Activated CD4-positive, alpha-beta T cell treated with anti-CD3 and anti-CD28 coated beads for 48 hours (primary cell): Measurements from ENCODE around the gene CPED1.
"Not testable (repeated sequence)": the region's sequence is repeated elsewhere in the genome, so short reads cannot be mapped to it uniquely, and the experiment has no call there.

Experiments used
- DNase-seq: peaks from one replicate; pipeline ENCODE4 v3.0.0-alpha.2; 2020

CPED1 gene

DNA sequence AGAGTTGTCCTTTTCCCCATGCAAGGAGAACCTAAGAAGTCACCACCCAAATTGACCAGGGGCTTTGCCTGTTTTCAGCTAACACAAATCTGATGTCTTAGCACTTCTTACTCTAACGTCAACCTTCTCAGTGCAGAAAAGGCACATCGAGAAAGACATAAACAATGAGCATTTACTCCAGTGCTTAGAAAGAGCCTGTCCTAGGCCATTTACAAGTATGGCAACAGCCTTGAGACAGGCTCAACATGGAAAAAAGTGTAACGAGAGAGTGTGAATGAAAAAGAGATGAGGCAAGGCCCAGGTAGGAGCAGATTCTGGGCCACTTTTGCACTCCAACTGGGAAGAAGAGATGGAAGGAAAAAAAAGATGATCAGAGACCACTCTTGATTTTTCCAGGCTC is 54.4 kb downstream of the CPED1 start:
- no peak for DNase-seq

DNA sequence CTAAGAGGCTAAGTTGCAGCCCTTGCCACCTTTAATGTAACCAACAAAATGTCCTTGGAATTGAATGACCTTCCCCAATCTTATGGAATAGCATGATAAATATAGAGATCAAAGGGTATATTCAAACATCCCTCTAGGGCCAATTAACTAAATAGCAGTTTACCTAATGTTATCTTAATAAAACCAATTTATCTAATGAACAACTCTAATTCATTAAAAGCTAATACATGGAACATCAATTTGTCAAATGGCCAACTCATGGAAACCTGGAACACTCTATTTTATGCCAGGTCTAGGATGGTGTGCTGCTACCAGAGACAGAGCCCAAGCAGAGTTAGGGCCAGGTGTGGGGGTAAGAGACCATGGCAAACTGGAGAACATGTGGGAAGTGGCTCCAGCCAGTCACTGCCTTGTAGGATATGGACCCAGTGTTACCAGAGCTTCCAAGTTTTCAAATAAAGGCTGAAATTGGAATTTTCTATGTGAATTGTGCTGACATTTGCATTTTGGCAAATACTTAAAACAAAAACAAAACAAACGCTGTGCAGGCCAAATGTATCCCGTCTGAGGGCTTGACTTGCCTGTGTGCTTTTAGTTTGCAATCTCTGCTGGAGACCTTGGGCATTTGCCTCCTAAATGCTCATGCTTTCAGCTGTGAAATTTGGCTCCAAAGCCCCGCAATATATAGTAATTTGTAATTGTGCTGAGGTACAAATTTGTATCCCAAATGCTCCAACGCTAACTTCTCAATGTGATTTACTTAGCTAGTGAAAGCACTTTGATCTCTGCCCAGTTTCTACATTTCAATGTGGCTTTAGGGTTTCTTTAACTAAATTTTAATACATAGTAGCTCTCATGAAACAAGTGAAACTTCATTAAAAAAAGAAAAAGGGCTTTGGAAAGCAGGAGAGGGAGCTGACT is 55.1 kb downstream of the CPED1 start:
- no peak for DNase-seq

DNA sequence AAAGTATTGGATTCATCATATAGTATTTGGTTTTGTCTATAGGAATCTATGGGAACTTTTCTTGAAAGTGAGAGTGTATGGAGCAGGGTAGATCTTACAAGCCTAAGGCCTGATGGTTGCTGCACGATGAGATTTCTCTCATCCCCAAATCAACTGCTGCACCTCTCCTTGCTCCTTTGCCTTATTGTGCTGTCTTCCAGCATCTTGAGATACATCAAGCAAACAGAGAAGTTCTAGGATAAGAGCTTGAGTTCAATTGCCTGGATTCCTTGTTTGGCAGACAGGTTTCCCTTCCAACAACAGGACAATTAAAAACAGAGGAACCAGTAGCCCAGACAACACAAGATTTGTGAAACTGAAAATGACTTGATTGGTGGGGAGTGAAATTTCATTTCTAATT is 56.6 kb downstream of the CPED1 start:
- no peak for DNase-seq

DNA sequence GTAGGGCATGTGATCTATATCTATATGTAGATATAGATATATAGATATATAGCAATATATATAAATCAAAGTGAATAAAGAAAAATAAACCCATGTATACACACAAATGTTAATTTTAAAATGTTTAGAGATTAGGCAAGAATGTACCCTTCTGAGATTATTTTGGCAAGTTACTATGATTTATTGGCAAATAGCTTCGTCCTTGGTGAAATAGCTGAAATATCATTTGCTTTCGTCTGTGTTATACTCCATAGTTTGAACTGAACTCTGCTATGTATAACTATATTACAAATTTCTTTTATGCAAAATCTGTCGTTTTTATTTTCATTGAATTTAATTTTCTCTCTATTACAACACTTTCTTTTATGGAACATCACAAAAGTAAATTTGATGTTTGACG is 57.5 kb downstream of the CPED1 start:
- DNase-seq: no peak

DNA sequence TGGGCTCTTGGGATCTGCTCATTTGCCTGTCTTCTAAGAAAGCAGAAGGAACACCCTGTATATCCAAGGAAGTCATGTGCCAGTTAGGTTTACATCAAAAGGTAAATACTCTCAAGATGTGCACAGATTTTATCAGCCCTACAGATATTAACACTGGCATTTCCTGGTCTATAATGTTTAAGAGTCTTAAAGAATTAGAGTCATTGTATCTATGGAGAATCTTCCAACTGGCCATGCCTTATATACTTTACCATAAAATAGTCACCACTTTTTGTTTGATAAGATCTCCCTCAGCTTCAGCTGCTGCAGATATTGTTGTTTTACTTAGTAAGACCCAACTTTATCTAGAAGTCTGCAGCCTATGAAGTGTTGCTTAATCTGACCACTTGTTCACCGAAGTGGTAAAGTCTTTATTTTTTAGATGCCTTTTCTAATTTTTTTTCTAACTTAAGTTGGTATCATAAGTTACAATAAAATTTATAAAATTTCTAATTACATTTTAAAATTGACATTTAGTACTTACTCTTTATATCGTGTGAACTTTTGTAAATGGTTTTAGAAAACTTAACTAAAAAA is 58.5 kb downstream of the CPED1 start:
- no peak for DNase-seq

DNA sequence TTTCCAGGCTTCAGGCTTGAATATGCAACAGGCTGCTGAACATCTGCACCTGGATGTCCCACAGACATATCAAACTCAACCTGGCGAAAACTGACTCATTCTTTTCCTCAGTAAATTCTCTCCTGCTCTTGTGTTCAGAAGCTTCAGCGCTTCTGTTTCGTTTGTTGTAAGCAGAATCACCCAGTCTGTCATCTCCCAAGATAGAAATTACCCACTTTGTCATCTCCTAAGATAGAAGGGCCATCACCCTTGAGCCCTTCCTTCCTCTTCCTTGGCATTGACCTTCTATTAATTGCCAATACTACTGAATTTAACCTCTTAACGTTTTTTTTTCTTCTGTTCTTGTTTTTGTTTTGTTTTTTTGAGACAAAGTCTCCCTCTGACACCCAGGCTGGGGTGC is 59.7 kb downstream of the CPED1 start:
- no peak for DNase-seq

DNA sequence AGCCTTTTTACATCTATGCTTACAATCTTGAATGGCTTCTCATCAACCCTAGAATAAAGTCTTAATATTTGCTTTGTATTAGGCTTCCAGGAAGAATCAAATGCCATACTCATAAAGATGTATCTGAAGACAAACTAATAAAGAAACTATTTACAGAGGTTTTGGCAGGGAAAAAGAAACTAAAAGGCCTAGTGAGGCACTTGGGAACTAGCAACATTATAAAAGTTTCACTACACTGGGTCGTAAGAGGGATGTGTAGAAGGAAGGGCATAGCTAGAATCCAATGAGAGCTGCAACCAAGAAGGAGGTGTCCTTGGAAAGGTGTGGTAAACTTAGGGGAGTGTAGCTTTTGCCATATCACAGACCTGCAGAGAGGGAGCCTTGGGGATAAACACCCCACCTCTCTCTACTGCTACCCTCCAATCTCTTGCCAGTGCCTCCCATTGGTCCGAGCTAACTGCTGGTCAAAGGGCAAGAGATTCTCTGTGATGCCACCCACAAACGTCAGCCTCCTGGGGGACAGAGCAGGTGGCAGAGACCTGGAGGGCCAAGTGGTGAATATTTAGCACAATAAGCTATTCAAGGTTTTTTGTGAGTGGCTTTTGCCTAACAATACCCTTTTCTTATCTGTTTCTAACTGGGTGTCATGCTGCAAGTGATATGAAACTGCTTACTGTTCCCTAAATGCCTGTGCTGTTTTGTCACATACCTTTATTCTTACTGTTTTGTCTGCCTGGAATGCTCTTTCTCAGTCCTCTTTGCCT is 60.7 kb downstream of the CPED1 start:
- no peak for DNase-seq

DNA sequence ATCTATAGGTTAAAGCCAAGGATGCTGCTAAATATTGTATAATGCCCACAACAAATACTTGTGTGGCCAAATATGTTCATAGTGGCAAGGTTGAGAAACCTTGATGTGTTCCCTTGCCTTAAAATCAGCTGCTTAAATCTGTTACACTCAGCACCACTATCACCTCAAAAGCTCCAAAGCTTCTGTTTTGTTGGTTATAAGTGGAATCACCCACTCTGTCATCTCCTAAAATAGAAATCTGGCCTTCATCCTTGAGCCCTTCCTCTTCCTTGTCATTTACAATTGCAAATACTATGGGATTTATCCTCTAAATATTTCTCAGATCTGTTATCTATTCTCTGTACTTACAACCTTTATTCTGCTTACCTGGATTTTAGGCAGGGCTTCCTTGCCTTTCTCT is 61.4 kb downstream of the CPED1 start:
- no peak for DNase-seq

DNA sequence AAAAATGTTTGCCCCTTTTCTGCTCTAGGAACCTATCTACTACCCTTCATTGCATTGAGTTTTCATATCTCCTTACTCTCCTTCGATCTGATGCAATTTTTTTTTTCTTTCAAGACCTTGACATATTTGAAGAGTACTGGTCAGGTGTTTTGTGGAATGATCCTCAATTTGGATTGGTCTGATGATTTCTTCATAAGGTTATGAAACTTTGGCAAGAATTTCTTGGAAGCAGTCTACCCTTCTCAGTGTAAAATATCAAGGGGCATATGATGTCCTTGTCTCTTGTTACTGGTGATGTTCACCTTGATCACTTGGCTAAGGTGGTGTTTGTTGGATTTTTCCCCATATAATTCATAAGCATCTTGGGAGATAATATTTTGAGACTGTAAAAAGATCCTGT is 64.7 kb downstream of the CPED1 start:
- no peak for DNase-seq

DNA sequence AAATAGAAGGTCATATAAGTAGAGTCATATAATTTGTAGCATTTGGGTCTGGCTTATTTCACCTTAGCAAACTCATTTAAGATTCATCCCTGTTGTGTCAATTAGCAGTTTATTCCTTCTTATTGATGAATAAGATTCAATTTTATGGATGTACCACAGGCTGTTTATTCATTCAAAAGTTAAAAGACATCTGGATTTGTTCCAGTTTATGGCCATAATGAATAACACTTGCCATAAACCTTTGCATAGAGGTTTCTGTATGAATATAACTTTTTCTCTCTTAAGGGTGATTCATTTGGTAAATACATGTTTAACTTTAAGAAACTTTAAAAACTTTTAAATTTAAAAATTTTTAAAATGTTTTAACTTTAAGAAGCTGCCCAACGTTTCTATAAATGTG is 66.4 kb downstream of the CPED1 start:
- no peak for DNase-seq

DNA sequence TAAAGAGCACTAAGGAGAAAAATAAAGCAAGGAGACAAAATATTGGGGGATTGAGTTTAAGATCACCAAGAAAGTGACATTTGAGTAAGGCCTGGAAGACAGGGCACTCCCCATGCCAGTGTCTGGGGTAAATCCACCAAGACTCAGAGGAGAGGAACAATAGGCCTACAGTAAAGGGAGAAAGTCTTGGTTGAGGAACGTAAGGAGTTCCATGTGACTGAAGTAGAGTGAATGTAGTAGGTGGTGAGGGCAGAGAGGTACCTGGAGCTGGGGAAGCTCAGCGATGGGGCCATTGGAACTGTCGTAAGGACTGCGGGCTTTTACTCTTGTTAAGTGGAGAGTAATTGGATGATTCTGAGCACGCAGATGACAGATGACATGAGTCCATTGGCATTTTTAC is 69.4 kb downstream of the CPED1 start:
- DNase-seq: no peak

DNA sequence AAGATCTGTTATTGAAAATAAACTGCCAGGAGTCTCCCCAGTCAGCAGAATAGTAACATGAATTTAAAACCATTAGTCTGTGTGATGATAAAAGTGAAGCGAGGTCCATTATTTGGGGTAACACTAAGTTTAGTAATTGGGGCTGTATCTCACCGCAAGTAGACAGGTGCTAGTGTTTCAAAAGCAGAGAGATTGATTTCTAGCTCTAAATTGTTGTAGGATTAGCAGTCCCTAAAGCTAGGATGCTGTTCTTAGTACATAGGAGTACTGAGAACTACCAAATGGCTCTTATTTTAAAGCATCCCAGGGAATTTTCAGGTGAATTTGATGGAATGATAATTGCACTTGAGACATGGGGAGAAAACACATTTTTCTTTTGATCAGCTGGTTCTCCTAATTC is 70.5 kb downstream of the CPED1 start:
- DNase-seq: no peak

DNA sequence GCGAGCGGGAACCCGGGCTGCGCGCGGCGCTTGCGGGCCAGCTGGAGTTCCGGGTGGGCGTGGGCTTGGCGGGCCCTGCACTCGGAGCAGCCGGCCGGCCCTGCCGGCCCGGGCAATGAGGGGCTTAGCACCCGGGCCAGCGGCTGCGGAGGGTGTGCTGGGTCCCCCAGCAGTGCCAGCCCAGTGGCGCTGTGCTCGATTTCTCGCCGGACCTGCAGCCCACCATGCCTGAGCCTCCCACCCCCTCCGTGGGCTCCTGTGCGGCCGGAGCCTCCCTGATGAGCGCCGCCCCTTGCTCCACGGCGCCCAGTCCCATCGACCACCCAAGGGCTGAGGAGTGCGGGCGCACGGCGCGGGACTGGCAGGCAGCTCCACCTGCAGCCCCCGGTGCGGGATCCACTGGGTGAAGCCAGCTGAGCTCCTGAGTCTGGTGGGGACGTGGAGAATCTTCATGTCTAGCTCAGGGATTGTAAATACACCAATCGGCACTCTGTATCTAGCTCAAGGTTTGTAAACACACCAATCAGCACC is 71.5 kb downstream of the CPED1 start:
- DNase-seq: not testable (repeated sequence)

DNA sequence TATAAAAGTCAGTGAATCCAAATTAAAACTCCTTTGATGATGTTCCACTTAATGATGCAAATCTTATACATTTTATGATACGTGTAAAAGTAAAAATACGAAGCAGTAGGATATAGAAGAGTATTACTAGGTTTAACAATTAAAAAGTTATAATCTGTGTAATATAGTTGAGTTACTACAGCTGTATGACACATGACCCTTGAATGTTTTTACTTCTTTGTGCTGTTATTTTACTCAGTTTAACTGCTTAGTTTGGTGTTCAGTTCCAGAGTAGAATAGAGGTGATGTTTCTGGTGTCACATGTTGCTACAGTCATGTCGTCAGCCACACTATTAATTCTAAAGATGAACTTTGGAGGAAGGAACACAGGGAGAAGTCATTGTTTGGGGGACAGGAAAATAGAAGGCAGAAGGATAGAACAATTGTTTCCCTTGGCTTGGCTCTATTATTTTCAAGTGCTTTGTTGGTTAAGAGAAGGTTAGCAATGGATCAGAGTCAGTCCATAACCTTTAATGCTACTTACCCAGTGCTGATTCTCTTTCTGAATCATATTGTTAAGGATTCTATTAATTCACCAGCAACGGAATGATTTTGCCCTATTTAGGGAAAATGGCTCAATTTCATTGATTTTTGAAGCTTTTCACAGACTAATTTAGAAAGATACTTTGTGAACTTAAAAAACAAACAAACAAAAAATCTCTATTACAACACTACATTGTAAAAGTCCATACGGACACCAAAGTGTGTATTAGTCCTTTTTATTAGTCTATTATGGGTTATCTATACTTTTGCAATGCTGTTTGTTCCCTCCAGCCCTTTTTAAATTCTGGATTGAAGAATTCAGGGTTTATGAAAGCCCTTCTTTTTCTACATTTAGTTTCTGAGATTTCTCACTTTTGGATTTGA is 73.4 kb downstream of the CPED1 start:
- no peak for DNase-seq

DNA sequence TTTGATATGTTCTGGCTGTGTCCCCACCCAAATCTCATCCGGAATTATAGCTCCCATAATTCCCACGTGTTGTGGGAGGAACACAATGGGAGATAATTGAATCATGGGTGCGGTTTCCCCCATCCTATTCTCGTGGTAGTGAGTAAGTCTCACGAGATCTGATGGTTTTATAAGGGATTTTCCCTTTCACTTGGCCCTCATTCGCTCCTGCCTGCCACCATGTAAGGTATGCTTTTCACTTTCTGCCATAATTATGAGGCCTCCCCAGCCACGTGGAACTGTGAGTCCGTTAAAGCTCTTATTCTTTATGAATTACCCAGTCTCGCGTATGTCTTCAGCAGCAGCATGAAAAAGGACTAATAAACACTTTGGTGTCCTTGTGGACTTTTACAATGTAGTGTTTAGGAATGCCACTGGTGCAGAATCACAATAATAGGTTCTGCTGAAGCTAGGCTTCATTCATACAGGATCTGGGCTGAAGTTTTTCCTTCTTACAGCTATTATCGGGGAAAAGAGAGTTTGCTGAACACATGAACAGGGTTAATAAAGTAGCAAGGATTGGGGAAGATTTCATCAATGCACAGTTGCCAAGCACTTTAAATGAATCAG is 74.3 kb downstream of the CPED1 start:
- no peak for DNase-seq

DNA sequence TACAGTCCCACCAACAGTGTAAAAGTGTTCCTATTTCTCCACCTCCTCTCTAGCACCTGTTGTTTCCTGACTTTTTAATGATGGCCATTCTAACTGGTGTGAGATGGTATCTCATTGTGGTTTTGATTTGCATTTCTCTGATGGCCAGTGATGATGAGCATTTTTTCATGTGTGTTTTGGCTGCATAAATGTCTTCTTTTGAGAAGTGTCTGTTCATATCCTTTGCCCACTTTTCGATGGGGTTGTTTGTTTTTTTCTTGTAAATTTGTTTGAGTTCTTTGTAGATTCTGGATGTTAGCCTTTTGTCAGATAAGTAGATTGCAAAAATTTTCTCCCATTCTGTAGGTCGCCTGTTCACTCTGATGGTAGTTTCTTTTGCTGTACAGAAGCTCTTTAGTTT is 79.2 kb downstream of the CPED1 start:
- DNase-seq: not testable (repeated sequence)

DNA sequence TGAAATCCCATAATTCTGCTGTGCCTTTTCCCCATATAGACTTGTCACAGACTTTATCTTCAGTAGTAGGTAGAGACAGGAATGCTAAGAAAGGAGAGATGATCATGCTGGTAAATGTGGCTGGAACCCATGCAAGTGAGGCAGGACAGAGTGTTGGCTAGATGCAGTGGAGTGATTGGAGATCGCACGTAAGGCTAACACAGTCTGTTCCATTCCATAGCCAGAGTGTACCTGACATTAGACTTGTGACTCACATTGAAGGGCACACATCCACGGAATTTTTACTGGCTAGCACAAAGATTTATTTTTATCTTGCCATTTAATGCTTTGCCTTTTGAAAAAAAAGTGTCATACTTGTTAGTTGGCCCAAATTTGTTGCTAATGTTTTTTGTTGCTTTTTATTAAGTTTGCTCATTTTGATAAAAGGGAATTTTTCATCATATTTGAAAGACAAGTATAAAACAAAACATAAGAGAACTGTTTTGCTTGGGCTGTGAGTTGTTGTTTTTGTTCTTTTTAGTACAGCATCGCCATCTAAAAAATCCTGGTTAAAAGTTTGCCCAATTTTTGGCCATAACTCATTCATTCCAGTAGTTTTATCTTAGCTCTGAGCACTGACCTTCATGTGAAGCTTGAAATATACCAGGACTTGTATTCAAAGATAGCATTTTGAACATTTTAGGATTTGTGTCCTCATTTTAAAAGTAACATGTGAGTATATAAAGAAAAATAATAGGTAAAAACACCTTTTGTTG is 81.0 kb downstream of the CPED1 start:
- DNase-seq: no peak

DNA sequence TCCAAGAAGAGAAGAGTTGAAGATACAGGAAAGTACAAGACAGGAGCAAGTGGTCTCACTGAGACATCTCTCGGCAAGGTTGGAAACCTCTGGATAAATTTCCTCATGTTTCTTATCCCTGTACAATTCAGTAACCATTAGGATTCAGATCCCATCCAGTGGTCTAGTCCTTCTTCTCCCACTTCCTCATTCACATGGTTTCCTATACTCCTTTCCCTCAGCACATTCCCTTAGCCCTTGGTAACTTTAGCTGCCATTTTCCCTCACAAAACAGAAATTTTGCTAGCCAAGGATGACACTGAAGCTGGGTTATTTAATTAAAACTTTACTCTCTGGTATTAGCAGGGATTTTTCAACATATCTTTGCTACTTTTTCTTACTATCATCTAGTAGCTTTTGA is 82.6 kb downstream of the CPED1 start:
- no peak for DNase-seq

DNA sequence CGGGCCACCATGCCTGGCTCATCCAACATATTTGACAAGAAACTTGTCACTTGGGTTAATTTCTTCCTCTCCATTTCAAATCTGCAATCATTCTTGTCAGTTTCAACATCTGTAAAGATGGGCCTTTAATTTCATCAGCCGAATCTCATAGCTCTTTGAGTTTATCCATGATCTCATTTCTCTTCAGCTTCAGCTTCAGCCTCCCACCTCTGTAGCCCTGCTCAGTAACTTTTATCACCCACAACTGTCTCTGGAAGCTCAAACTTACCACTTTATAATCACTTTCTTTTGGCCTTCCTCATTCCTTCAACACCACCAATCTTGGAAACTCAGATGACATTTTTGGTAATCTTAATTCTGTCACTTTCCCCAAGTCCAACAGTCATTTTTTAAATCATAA is 83.2 kb downstream of the CPED1 start:
- DNase-seq: no peak

DNA sequence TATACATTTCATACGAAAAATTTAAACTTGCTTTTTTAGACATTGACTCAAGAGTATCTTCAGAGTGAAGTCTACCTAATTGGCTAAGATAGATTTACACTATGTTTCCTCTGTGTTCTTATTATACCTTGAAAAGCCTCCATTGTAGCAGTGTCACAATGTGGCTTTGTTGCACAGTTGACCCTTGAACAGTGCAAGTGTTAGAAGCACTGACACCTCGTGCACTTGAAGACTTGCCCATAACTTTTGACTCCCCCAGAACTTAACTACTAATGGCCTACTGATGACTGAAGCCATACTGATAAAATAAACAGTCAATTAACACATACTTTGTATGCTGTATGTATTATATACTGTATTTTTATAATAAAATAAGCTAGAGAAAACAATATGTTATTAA is 84.3 kb downstream of the CPED1 start:
- no peak for DNase-seq

DNA sequence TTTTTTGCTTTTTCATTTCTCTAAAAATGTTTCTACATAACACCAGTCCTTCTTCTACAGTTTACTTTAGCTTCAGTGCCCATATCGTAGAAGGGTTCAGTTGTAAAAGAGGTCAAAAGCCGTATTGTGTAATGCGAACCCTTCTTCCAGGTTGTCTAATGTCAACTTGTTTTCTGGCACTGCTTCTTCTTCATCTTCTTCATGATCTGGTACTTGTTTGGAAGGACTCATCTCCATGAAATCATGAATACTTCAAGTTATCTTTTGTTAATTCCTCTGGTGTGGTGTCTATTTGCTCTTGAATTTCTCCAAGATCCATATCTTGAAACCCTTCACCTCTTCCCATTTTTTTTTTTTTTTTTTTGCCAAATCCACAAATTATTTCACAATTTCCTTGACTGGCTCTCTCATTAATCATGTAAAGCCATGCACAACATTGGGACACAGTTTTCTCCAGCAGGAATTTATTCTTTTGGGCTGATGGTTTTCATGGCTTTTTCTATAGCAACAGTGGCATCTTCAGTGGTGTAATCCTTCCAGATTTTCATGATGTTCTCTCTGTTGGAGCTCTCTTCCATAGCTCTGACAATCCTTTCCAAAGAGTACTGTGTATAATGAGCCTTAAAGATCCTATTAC is 85.1 kb downstream of the CPED1 start:
- DNase-seq: no peak
